Activated CD4-positive, alpha-beta T cell treated with anti-CD3 and anti-CD28 coated beads for 48 hours (primary cell): ENCODE data around the gene GAS2.
A peak's percentile ranks its signal among the peaks of the same experiment; 100 is the strongest.
"Not testable (repeated sequence)": the region's sequence is repeated elsewhere in the genome, so short reads cannot be mapped to it uniquely, and the experiment has no call there.

ENCODE experiments used
- DNase-seq: peaks from one replicate; pipeline ENCODE4 v3.0.0-alpha.2; 2020

The GAS2 gene

DNA sequence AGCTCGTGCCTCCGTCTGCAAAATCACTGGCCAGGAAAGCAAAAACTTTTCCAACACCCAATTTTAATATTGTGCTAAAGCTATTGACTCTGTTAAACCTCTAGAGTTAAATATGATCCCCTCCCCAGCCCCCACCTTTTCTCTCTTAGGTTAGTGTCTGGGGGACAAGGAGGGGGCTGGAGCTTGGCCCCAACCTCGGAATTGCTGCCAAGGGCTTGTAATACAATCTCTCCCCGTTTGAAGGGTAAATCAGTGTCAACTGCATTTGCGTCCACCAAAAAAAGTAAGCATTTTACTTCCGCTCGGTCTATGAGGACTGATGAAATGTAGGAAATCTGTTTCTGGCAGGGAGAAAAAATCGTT lies at the start of gene GAS2:
Gene GAS2 (plus strand): TSS at position 287 of the 363 bp plus-strand sequence. CDS start 8,259 bp downstream, outside the sequence.
- no peak for DNase-seq

DNA sequence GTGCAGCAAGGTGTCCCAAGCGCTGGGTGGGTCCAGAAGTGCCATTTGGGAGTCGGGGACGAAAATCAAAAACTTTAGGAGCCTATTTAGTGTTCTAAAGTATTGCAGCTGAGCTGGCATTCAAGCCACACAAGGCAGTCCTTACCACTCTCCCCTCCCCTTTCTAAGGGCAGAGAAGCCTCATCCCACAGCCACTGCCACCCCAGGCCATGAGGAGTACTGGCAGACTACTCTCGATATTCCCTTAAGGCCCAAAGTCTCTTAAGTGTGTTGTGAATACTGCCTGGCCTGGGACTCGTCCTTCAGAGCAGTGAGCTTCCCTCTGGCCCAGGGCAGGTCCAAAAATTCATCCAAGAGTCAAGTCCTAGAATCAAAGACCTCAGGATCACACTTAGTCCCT lies 48.5 kb upstream of the GAS2 start:
- DNase-seq: no peak

DNA sequence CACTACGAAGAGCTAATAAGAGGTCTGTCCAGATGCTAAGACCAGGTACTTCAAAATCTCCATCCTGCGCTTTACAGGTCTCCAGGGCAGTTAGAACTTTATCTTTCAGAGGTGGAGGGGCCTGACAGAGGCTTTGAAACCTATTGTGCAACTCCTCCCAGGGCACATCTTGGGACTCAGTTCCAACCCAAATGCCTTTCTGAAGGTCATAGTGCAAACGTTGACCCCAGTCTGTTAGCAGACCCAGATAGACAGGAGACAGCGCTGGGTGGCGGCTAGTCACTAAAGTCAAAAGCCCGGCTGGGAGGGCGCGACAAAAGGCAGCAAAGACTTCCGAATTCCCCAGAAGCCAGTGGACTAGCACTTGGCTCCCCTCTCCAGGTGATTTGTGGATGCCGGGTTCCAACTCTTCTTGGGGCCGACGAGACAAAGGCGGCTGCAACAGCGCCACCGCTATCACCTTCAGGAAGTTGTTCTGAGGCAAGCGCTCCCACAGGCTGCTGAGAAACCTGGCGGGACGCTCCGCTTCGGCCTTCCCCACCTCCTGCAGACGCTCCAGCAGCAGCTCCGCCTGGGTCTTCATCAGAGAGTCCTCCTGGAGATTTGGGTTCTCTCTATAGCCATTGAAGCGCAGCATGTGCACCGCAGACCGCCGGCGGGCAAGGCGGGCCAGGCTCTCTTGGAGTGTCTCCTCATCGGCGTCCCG lies 41.5 kb upstream of the GAS2 start:
- peak; percentile 76 for DNase-seq

DNA sequence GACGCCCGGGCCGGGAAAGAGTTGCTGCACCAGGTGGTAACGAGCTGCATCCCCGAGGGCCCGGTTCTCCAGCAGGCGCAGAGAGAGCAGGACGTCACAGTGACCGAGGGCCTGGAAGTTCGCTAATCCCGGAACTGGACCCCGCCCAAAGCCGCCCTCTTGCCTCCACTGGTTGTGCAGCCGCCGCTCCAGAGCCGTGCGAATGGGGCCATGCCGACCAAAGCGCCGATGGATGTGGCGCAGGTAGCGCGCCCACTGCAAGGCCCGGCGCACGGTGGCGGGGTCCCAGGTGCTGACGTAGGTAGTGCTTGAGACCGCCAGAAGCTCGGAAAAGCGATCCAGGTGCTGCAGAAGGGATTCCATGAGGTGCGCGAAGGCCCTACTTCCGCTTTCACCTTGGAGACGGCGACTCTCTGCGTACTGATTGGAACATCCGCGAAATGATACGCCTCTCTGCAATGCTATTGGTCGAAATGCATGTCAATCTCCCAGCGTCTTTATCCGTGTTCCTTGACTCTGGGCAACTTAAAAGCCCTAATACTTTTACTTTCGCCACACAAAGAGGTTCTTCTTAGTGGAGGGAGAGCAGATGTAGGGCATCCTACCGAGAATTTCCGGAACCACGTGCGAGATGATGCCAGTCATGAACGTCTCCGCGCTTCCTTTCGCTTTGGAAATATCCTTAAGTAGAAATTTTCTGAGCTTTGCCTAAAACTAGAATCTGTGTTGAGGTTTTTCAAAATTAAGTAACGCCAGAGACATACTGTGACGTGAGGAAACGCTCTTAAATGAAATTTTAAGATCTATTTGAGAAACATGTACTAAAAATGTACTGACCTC lies 40.7 kb upstream of the GAS2 start, which contains the start of gene FANCF:
Gene FANCF (minus strand): TSS at position 376 of the 840 bp plus-strand sequence. CDS start 13 bp downstream, at position 363.
- peak; percentile 94 for DNase-seq

DNA sequence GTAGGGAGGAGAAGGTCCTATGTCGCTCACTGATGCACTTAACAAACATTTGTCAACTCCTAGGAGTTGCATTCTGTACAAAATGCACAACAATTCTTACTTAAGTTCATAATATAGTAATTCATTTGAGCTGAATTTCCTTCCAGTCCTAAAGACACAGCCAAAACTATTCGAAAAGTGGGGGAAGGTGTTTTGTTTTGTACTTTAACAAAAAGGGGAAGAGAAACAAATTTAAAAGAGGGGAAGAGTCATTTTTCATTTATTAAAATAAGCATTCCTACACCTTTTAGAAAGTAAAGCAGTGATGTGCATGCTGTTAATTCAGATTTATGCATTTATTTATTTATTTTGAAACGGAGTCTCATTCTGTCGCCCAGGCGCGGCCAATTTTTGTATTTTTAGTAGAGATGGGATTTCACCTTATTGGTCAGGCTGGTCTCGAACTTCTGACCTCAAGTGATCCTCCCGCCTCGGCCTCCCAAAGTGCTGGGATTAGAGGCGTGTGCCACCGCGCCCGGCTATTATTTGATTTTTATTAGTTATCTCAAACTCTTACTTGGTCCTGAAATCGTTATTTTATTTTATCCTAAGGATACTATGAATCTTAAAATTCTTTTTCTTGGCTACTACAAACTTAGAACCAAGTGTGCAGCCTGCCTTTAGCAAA lies 39.7 kb upstream of the GAS2 start:
- no peak for DNase-seq

DNA sequence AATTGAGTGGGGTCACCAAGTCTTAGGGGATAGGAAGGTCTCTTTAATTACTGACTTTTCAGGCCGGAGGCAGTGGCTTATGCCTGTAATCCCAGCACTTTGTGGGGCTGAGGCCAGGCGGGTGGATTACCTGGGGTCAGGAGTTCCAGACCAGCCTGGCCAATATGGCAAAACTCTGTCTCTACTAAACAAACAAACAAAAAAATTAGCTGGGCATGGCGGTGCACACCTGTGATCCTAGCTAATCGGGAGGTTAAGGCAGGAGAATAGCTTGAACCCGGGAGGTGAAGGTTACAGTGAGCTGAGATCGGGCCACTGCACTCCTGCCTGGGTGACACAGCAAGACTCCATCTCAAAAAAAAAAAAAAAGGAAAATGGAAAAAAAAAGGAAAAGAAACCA lies 39.0 kb upstream of the GAS2 start:
- DNase-seq: no peak

DNA sequence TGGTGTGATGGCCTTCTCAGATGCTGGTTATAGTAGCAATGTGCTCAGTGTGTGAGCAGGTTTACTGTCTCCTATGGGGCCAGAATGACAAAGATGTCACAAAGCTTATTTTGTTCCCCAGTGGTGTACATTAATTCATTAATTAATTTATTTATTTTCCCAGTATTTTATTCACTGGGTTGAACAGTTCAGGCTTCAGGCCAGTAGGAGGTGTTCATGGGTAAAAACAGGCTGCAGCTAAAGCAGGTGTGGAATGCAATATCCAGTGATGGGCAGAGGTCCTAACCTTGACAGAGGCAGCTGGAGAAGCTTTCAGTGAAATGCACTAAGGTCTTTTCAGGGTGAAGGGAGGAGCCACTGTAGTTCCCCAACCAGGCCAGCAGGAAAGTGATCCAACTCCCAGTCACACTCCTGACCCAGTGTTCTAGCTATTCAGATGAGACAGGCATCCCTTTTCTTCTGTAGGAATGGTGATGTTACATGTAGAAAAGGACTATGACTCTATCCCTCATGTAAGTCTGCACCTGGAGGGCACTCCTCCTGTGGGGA lies 33.0 kb upstream of the GAS2 start:
- no peak for DNase-seq

DNA sequence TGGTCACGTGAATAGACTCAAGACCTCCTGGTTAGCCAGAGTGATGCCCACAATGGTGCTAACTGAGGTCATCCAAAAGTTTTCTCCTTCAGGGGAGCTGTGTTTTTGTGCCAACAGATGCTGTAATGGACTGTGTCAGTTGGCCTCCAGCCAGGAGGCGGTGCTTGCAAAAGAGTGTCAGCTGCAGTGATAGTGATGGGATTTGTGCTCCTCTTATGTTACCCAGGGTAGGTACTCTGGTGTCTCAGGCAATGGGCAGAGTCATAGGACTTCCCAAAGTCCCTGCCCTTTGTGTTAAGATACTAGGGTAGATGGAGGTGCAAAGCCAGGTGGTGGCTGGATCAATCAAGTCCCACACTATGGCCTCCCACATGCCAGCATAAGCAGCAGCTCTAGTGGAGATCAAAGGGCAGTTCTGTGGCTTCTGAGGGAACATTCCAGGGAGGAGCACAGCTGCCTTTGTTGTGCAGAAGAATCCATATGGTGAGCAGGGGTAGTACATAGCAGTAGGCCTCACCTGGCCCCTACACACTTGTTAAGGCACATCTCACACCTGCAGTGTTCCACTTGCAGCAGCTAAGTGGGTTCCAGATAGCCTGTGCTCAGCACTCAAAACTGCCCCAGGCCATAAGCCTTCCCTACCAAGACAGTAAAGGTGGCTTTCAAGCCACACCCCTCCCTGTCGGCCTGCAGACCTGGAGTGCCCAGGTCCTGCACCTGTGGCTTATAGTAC lies 31.3 kb upstream of the GAS2 start:
- DNase-seq: no peak

DNA sequence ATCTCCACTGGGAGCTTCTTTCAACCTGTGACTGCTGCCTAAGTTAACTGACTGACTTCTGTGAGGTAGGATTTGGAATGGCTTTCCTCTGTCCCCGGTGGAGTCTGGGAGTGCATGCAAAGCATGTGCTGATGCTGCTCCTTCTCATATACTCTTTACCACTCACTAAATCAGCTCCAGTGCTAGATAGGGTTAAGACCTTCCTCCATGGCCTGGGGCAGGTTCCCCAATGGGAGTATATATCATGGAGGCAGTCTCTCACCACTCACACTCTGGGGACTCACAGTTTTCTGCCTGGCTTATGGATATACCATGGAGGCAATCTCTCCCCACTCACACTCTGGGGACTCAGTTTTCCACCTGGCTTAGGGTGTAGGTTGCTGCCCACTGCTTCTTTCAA lies 30.7 kb upstream of the GAS2 start:
- DNase-seq: no peak

DNA sequence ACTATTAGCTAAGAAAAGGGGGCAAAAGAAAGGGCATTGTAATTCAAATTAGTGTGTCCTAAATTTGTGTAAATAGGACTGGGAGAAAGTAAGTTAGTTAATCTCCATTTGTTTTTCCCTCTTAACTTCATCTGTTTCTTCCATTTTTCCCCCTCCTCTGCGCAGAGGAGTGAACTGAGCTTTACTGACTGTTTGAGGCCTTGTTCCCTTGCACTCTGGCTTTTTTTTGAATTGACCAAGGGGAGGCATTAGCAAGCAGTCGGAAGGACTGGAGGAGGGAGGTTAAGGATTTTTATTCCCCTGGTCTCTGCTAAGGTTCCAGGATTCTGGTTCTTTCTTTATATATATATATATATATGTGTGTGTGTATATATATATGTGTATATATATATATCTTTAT lies 25.5 kb upstream of the GAS2 start:
- DNase-seq: no peak

DNA sequence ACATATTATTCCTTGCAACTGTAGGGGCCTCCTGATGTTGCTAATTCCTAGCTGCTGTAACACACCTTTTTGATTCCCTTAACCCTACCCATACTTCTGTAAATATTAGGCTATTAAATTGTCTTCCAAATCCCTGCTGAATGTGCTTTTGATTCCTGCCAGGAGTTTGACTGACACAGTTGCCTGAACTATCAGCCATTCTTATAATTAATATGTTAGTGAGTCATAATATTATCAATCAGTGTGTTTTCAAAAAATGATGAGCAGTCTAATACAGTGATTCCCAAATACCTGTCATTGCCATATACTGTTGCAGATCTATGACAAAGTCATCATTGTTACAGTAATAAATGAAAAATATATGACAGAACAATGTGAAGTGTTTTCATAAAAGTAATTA lies 24.9 kb upstream of the GAS2 start:
- DNase-seq: no peak

DNA sequence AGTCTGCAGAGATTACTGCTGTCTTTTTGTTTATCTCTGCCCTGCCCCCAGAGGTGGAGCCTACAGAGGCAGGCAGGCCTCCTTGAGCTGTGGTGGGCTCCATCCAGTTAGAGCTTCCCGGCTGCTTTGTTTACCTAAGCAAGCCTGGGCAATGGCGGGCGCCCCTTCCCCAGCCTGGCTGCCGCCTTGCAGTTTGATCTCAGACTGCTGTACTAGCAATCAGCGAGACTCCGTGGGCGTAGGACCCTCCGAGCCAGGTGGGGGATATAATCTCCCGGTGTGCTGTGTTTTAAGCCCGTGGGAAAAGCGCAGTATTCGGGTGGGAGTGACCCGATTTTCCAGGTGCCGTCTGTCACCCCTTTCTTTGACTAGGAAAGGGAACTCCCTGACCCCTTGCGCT lies 14.1 kb upstream of the GAS2 start:
- DNase-seq: not testable (repeated sequence)

DNA sequence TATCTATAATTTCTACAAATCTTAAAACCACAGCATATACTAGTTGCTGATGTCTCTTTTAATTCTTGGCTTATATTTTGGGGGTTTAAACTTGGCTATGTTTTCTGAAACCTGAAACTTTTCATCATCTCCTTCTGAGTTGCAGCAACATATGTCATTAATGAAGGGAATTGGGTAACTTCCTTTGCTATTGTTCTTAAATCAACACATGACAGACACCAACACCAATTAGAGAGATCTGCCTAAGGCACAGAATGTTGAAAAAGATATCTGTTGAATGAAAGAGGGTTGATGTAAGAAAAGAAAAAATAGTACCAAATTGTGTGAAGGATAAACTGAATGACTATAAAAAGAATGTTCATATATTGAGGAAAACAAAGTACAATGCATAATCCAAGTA lies 10.3 kb upstream of the GAS2 start:
- no peak for DNase-seq

DNA sequence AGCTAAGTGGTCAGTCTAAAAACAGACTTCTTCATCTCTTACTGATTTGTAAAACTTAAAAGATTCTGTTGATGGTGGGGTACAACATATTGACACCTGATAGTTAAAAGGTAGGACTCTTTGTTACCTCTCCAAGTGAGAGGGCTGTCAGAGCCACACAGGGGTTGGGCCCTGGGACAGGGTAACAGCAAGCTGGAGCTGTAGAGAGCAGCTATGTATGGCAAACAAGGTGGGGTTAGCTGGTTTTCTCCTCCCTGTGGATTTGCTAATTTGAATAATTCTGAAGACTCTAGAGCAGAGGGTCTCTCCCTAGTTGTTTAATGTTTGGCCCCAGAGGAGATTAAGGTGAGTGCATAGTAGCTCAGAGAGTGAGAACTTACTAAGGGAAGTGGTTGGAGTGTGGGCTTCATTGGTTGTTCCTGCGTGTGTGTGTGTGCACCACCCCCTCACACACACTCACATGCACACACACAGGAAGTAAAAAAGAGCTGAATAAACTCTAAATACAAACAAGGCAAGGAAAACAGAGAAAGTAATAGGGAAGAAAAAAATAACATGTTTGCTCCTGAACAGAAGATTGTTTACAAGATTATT lies 9.2 kb upstream of the GAS2 start:
- no peak for DNase-seq

DNA sequence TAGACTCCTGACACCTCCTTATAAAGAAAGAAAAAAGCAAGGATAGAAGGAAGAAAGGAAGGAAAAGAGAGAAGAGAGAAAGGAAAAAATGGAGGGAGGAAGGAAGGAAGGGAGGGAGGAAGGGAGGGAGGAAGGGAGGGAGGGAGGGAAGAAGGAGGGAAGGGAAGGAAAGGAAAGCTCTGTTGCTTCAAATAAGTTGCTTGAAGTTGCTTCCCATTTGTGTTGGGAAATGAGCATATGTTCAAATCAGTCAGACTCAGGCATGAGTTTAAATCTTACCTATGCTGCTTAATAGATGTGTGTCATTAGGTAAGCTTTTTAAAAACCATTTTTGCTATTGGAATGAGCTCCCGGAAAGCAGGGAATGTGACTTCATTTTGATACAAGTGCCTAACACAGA lies 6.6 kb upstream of the GAS2 start:
- no peak for DNase-seq

DNA sequence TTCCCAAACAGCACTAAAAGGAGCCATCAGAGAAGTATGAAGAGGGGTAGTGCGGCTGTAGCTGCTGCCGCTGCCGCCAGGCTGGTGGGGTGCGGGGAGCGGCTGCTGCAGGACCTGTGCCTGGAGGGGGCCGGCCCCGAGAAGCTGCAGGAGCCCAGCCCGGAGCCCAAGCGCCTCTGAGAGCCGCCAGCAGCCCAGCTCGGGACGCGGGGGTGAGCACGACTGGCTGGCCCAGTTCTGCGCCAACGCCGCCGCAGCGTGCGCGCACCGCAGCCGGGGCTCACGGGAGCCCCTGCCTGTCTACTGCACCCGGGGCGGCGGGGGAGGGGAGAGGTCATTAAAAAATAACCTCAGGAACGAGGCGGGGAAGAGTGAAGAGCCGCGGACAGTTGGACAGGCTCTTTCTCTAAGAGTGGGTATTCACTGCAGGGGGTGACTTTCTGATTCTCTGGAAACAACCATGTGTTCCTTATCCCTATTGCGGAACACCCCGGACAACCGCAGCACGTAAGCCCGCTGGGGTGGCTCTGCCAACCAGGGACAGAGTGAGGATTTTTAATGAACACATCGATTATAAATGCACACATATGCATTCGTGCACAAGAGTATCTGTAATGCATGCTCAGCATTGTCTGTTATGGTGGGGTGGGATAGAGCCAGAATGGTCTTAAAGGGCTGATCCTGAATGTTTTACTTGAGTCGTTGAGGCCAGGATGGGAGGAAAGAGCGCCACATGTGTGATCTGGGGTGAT lies 453 bp downstream of the GAS2 start:
- peak; percentile 36 for DNase-seq

DNA sequence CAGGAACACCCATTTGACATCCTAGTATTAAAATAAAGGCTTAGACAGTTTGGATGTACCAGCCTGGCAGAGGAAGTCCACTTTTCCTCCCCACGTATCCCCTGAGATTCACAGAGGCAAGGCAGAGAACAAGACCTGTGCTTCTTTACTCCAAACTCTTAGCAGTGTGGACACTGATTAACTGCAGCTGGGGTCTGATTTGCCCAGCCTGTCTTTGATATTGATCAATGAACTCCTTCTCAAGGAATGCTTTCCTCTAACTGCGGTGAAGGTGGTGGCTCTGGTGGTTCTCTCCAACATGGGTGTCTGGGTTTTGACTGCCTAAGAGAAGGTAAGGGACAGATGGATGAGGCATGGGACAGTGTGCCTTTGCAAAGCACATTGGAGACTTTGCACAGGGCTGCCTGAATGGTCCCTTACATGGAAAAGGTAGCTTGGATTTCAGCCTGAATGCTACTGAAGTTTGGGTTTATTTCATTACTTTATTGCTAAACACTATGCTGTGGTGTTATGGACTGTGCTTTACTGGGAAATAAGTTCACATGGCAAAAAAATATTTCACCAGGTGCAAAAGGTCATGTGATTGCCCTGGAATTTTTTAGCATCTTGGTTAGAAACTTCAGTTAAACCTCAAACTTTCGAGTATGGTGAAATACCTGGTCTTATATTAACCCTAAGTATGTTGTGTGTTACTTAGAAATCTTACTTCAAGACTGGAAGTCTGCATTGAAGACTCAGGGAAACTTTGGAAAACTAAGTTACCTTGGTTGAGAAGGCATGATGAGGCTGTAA lies 1.8 kb downstream of the GAS2 start:
- no peak for DNase-seq

DNA sequence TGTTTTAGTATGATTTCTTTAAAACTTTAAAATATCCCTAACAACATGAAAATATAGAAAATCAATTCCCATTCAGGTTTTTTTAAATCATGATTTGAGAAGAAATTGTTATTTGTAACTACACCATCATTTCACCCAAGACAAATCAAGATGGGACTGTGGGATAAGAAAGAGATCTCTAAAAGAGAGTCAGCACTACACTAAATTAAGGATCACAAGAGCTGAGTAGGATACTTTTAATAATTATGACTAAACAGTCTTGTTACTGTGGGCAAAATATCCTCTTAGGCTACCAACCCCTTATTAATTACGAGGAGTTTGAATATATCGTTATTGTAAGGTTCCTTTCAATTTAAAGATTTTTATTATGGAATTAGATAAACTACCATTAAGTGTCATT lies 3.0 kb downstream of the GAS2 start:
- no peak for DNase-seq

DNA sequence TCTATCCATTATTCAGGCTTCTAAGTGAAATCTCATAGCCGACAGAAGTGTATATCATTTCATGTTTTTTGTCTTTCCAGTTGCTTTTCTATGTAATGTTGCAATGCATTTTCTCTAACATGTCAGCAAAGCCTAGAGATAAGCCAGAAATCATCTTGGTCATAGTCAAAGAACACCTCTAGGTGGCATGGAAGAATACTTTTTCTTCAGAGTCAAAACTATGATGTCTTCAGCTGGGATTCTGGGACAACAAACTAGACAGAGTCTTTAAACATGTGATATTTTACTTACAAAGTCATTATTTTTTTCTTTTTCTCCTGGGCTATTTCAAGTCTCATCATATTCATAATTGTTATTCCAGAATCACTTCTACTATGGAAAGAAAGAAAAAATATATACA lies 4.4 kb downstream of the GAS2 start:
- no peak for DNase-seq

DNA sequence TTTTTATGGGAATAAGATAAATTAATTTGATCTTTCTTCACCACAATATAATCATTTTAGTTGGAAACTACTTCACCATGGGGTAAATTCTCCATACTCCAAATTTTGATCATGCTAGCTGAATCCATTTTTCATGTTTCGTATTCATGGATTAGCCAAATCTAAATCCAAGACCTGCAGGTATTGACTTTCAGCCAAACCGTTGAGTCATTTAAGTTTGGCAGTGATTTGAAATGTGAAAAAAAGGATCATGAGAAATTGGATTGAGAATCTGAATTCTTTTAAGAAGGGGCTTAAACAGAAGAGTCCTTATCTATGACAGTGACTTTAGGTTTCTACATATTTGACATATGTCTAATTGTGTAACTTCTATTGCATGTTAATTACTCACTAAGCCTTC lies 5.3 kb downstream of the GAS2 start:
- no peak for DNase-seq
